H1 (cell line): ENCODE measurements around the gene TTC34. TPM values are rescaled to one million over a fixed set of nuclear protein-coding genes. Genes with fewer than 3 reads are reported as not detected.
A peak's percentile ranks its signal among the peaks of the same experiment; 100 is the strongest.

ENCODE experiments used
- CTCF ChIA-PET: fragments of 300-600 bp; sonication (Branson Sonifier 250); formaldehyde crosslinking; loops from one replicate; lab custom pipeline; 2021; ENCODE audit not compliant: partially characterized antibody; lab: Charles Lee
- POLR2A ChIA-PET: fragments of 300-600 bp; sonication (Branson Sonifier 250); formaldehyde crosslinking; loops from one replicate; lab custom pipeline; 2021; ENCODE audit warnings: inconsistent platforms; ENCODE audit not compliant: partially characterized antibody; lab: Charles Lee
- DNase-seq, 2 experiments: peaks; one replicate each; pipeline versions ENCODE4 v3.0.0 to v3.0.0-alpha.2; 2010 to 2022; ENCODE audit warnings: low spot score in 2 of 2, low read depth in 1 of 2, mixed read lengths in 1 of 2
- FAIRE-seq: peaks from 2 replicates; lab custom pipeline; 2011; peaks lifted over from hg19 to GRCh38; lab: Jason Lieb, UNC
- H2AFZ ChIP-seq: 2 replicates; pipeline ENCODE4 v1.8.1; 2012; ENCODE audit warnings: low read length, inconsistent platforms
- H2AK5ac ChIP-seq: 2 replicates; pipeline ENCODE4 v1.6.1; 2013; ENCODE audit warnings: low read depth, low read length
- H2BK120ac ChIP-seq: replicated peaks from 2 replicates; pipeline ENCODE3; 2013; ENCODE audit warnings: low read depth, low read length, inconsistent platforms
- H2BK12ac ChIP-seq: 2 replicates; pipeline ENCODE4 v1.6.1; 2013; ENCODE audit warnings: low read depth, low read length
- H2BK15ac ChIP-seq: 2 replicates; pipeline ENCODE4 v1.6.1; 2013; ENCODE audit warnings: low read length
- H2BK20ac ChIP-seq: 2 replicates; pipeline ENCODE4 v1.6.1; 2013; ENCODE audit warnings: low read length
- H2BK5ac ChIP-seq: 2 replicates; pipeline ENCODE4 v1.6.1; 2013; ENCODE audit warnings: low read depth, low read length
- H3K14ac ChIP-seq: 2 replicates; pipeline ENCODE4 v1.6.1; 2013; ENCODE audit warnings: inconsistent platforms; ENCODE audit not compliant: insufficient read length
- H3K18ac ChIP-seq: 2 replicates; pipeline ENCODE4 v1.6.1; 2013; ENCODE audit warnings: low read length; ENCODE audit errors: extremely low read depth
- H3K23ac ChIP-seq: 2 replicates; pipeline ENCODE4 v1.6.1; 2013; ENCODE audit warnings: inconsistent platforms; ENCODE audit not compliant: insufficient read length
- H3K23me2 ChIP-seq: 2 replicates; pipeline ENCODE4 v1.6.1; 2013; ENCODE audit warnings: low read depth, low read length
- H3K27ac ChIP-seq: 2 replicates; pipeline ENCODE4 v1.6.1; 2011; ENCODE audit warnings: low read depth, low read length, inconsistent platforms
- H3K27me3 ChIP-seq, 4 experiments: replicated peaks in 1 of 4; 1 replicate in 1 of 4; 2 replicates in 3 of 4; pipeline versions ENCODE4 v1.6.1 to v1.8.1; 2011 to 2013; ENCODE audit warnings: low read length in 3 of 4, mild to moderate bottlenecking in 3 of 4, inconsistent platforms in 2 of 4, mixed read lengths in 2 of 4, moderate library complexity in 1 of 4; ENCODE audit not compliant: control insufficient read depth in 3 of 4, insufficient read depth in 3 of 4; ENCODE audit errors: extremely low read depth in 1 of 4
- H3K36me3 ChIP-seq, 4 experiments: 2 replicates each; pipeline versions ENCODE4 v1.6.1 to v1.8.1; 2011 to 2013; ENCODE audit warnings: mild to moderate bottlenecking in 4 of 4, low read length in 3 of 4, moderate library complexity in 2 of 4, control low read depth in 1 of 4, inconsistent platforms in 1 of 4; ENCODE audit not compliant: insufficient read depth in 4 of 4, control insufficient read depth in 2 of 4
- H3K4ac ChIP-seq: replicated peaks from 2 replicates; pipeline ENCODE3; 2013; ENCODE audit warnings: low read length, low read depth, mixed read lengths, inconsistent platforms; ENCODE audit not compliant: insufficient read length
- H3K4me1 ChIP-seq, 4 experiments: replicated peaks in 1 of 4; 1 replicate in 1 of 4; 2 replicates in 3 of 4; pipeline versions ENCODE4 v1.6.1 to v1.8.1; 2011 to 2013; ENCODE audit warnings: low read length in 3 of 4, inconsistent platforms in 2 of 4, mixed read lengths in 1 of 4; ENCODE audit not compliant: insufficient read depth in 4 of 4, control insufficient read depth in 3 of 4
- H3K4me2 ChIP-seq, 2 experiments: 2 replicates each; pipeline versions ENCODE4 v1.6.1 to v1.8.1; 2011 to 2013; ENCODE audit warnings: low read depth in 2 of 2, low read length in 2 of 2, control low read depth in 1 of 2, inconsistent platforms in 1 of 2, mild to moderate bottlenecking in 1 of 2; ENCODE audit not compliant: insufficient read depth in 1 of 2
- H3K4me3 ChIP-seq, 4 experiments: fragments of 200-600, 300-600 bp in 1 of 4; sonication (generic), shearing (Covaris generic), sonication (Bioruptor Twin) in 1 of 4; 2 replicates each; pipeline versions ENCODE4 v1.5.1 to v1.8.1; 2011 to 2016; ENCODE audit warnings: low read length in 4 of 4, low read depth in 3 of 4, control low read depth in 2 of 4, inconsistent platforms in 2 of 4, mild to moderate bottlenecking in 2 of 4, mixed read lengths in 1 of 4, moderate library complexity in 1 of 4; ENCODE audit not compliant: insufficient read depth in 2 of 4; ENCODE audit errors: extremely low read depth in 1 of 4
- H3K56ac ChIP-seq: replicated peaks from 2 replicates; pipeline ENCODE3; 2013; ENCODE audit warnings: low read depth, mild to moderate bottlenecking, mixed read lengths, low read length, inconsistent platforms; ENCODE audit not compliant: insufficient read length
- H3K79me1 ChIP-seq: 2 replicates; pipeline ENCODE4 v1.6.1; 2013; ENCODE audit warnings: low read depth, low read length, control low read depth
- H3K79me2 ChIP-seq, 2 experiments: 2 replicates each; pipeline versions ENCODE4 v1.6.1 to v1.8.1; 2012 to 2013; ENCODE audit warnings: low read length in 2 of 2, mild to moderate bottlenecking in 2 of 2, inconsistent platforms in 1 of 2; ENCODE audit not compliant: insufficient read depth in 2 of 2, control insufficient read depth in 1 of 2
- H3K9ac ChIP-seq, 4 experiments: replicated peaks in 1 of 4; 1 replicate in 1 of 4; 2 replicates in 3 of 4; pipeline versions ENCODE4 v1.6.1 to v1.8.1; 2011 to 2013; ENCODE audit warnings: low read depth in 3 of 4, low read length in 3 of 4, control low read depth in 2 of 4, mild to moderate bottlenecking in 2 of 4, moderate library complexity in 2 of 4, inconsistent platforms in 1 of 4; ENCODE audit errors: extremely low read depth in 1 of 4
- H3K9me3 ChIP-seq, 2 experiments: 2 replicates each; pipeline versions ENCODE4 v1.6.1 to v1.8.1; 2012 to 2013; ENCODE audit warnings: mild to moderate bottlenecking in 2 of 2, moderate library complexity in 2 of 2, control low read depth in 1 of 2, inconsistent platforms in 1 of 2, low read depth in 1 of 2, low read length in 1 of 2, mixed read lengths in 1 of 2; ENCODE audit not compliant: insufficient read depth in 2 of 2
- H4K20me1 ChIP-seq, 2 experiments: replicated peaks in 1 of 2; 2 replicates each; pipeline versions ENCODE3 to v1.8.1; 2011 to 2013; ENCODE audit warnings: inconsistent platforms in 2 of 2, low read length in 2 of 2, mild to moderate bottlenecking in 1 of 2; ENCODE audit not compliant: insufficient read depth in 2 of 2, control insufficient read depth in 1 of 2
- H4K5ac ChIP-seq: 2 replicates; pipeline ENCODE4 v1.6.1; 2013; ENCODE audit warnings: low read length, low read depth, mixed read lengths, inconsistent platforms; ENCODE audit not compliant: insufficient read length
- H4K8ac ChIP-seq: 2 replicates; pipeline ENCODE4 v1.8.0; 2013; ENCODE audit warnings: mild to moderate bottlenecking, moderate library complexity, low read length, inconsistent platforms; ENCODE audit not compliant: insufficient read depth; ENCODE audit errors: extremely low read depth
- H4K91ac ChIP-seq: replicated peaks from 2 replicates; pipeline ENCODE3; 2013; ENCODE audit warnings: low read length, mixed read lengths, inconsistent platforms; ENCODE audit not compliant: insufficient read length
- BCL11A ChIP-seq, 2 experiments: IDR thresholded peaks; one replicate each; pipeline ENCODE4 v1.6.1; 2011; ENCODE audit warnings: low read depth in 2 of 2, low read length in 2 of 2, mild to moderate bottlenecking in 2 of 2
- CBX8 ChIP-seq: fragments of 300-800, 300-1000 bp; sonication (generic); IDR thresholded peaks from 2 replicates; pipeline ENCODE4 v1.7.1; 2016; ENCODE audit warnings: low read depth, low read length, borderline replicate concordance
- CTBP2 ChIP-seq: IDR thresholded peaks from 2 replicates; pipeline ENCODE4 v1.7.0; 2011; ENCODE audit warnings: borderline replicate concordance, mild to moderate bottlenecking, moderate library complexity, mixed read lengths, low read length; ENCODE audit not compliant: insufficient read depth, insufficient read length
- E2F6 ChIP-seq: IDR thresholded peaks from 2 replicates; pipeline ENCODE4 v1.6.1; 2012; ENCODE audit warnings: inconsistent platforms
- EGR1 ChIP-seq: IDR thresholded peaks from 2 replicates; pipeline ENCODE4 v1.6.1; 2011; ENCODE audit warnings: low read depth, low read length, borderline replicate concordance
- EZH2 ChIP-seq: fragments of 200-600 bp; sonication (generic); IDR thresholded peaks from 2 replicates; pipeline ENCODE4 v1.7.1; 2012; ENCODE audit warnings: low read depth, mild to moderate bottlenecking, moderate library complexity, low read length, inconsistent platforms; ENCODE audit not compliant: severe bottlenecking
- GTF2F1 ChIP-seq: IDR thresholded peaks from 2 replicates; pipeline ENCODE4 v1.6.1; 2012; ENCODE audit warnings: low read depth, low read length, improper control_type of control experiment, borderline replicate concordance
- POLR2AphosphoS5 ChIP-seq: IDR thresholded peaks from 2 replicates; pipeline ENCODE4 v1.6.1; 2011; ENCODE audit warnings: low read depth, low read length
- RBBP5 ChIP-seq: IDR thresholded peaks from 2 replicates; pipeline ENCODE4 v1.7.1; 2012; ENCODE audit warnings: low read depth, mild to moderate bottlenecking, inconsistent platforms, low read length, moderate library complexity, borderline replicate concordance
- SP4 ChIP-seq: IDR thresholded peaks from 2 replicates; pipeline ENCODE4 v1.6.1; 2012; ENCODE audit warnings: low read length, inconsistent platforms
- WGBS, 2 experiments: shearing (Covaris generic) in 1 of 2; methylation state at CpG; one replicate each; pipeline versions ENCODE4 v1.1.6 to v1.1.7; 2013 to 2015; ENCODE audit warnings: low lambda C conversion rate in 2 of 2, mixed read lengths in 2 of 2, inconsistent platforms in 1 of 2, low coverage in 1 of 2, missing lambda C conversion rate in 1 of 2; ENCODE audit not compliant: insufficient replicate concordance in 2 of 2, insufficient coverage in 1 of 2, insufficient read length in 1 of 2; ENCODE audit errors: extremely low coverage in 1 of 2, missing lambda C conversion rate in 1 of 2; 5-methylcytosine and 5-hydroxymethylcytosine counted together
- polyA plus RNA-seq, 7 experiments: library from polyadenylated mRNA; depleted of rRNA in 3 of 7; stranded (reverse) in 5 of 7; unstranded in 2 of 7; fragments of >200 nt in 5 of 7; fragments of 200-250 nt in 2 of 7; gene quantifications; 1 replicate in 5 of 7; 2 replicates in 1 of 7; 4 replicates in 1 of 7; pipeline versions ENCODE4 v1.2.1 to v1.2.3, GENCODE V29; 2011 to 2013; ENCODE audit warnings: missing spikeins in 2 of 7, mixed read lengths in 2 of 7
- total RNA-seq: library from RNA; stranded (reverse); fragmentation: NEBNext Ultra II Directional; extraction: Animal tissue kit (Norgen Biotek cat#: 25700); gene quantifications from 2 replicates; pipeline ENCODE4 v1.2.1, GENCODE V29; 2021

Gene TTC34
- total and polyA plus RNA-seq, 2 of the 8 experiments (the other 6 are each of a cell fraction or from before 2014, with no cell fraction given), result 0.23 to 0.50 TPM

GRCh38 chr1:2629627-2630497 lies 171.6 kb downstream of the TTC34 start:
- no peak overlapping the region for H4K5ac ChIP-seq
- DNase-seq, result no peak
- no peaks in the 10 kb centered on the region for H3K79me1 ChIP-seq
- no peak overlapping the region; the same call in 1 of the 2 replicates for H4K8ac ChIP-seq
- peak overlapping the region in 2 of 4 experiments; percentile 33 to 64; a peak in 2 of 8 replicates for H3K4me3 ChIP-seq
- H3K27me3 ChIP-seq, result peaks cover 22 to 52% (median 36%) of the 10 kb centered on the region in 4 experiments
- no peak overlapping the region for H3K14ac ChIP-seq
- H2BK20ac ChIP-seq, result 0 out of 2 replicates have a peak overlapping the region, but pooled peaks have one; percentile 0
- FAIRE-seq, result no peak
- H3K36me3 ChIP-seq, result no peaks in the 10 kb centered on the region
- H3K23ac ChIP-seq, result no peak overlapping the region
- no peak overlapping the region; a peak in 1 of 7 replicates for H3K9ac ChIP-seq
- POLR2A ChIA-PET, result interaction anchor here (0.9 kb wide), 1 partner anchor 217 kb away, joined by 3 read pairs; no protein-coding TSS in a partner anchor
- no peaks in the 10 kb centered on the region for H3K79me2 ChIP-seq
- H4K20me1 ChIP-seq, result peaks cover 0 to 11% of the 10 kb centered on the region in 2 experiments
- 0 out of 2 replicates have a peak overlapping the region, but pooled peaks have one; percentile 1 for H3K18ac ChIP-seq
- peak overlapping the region; percentile 99 for H3K4ac ChIP-seq
- peak overlapping the region; percentile 84; the same call in 1 of the 2 replicates for H2BK12ac ChIP-seq
- peaks cover 0 to 28% (median 18%) of the 10 kb centered on the region in 4 experiments; a peak in 6 of 7 replicates for H3K4me1 ChIP-seq
- H2BK15ac ChIP-seq, result peak overlapping the region; percentile 82
- CTCF ChIA-PET, result interaction anchor here (0.9 kb wide), 1 partner anchor 19 kb away, joined by 4 read pairs; no protein-coding TSS in a partner anchor
- H2BK120ac ChIP-seq, result peak overlapping the region; percentile 78
- 89% methylated on average over 23 of the region's 23 CpGs; no CpG with 5 or more reads in 1 of the 2 experiments for WGBS, 2 experiments
- H3K56ac ChIP-seq, result no peak overlapping the region
- H2BK5ac ChIP-seq, result peak overlapping the region; percentile 28; the same call in 1 of the 2 replicates
- peaks cover 0 to 4% of the 10 kb centered on the region in 2 experiments; a peak in 1 of 4 replicates for H3K9me3 ChIP-seq
- no peak overlapping the region for H2AFZ ChIP-seq
- H3K23me2 ChIP-seq, result peaks cover 6% of the 10 kb centered on the region
- peak overlapping the region; percentile 95 for H4K91ac ChIP-seq
- H2AK5ac ChIP-seq, result peak overlapping the region; percentile 76
- peak overlapping the region; percentile 66 to 84 for H3K4me2 ChIP-seq
- H3K27ac ChIP-seq, result no peak overlapping the region
- TF ChIP-seq CTBP2 (no peak), GTF2F1 (no peak), CBX8 (no peak), E2F6 (no peak), EZH2 (no peak), SP4 (no peak), POLR2AphosphoS5 (no peak), RBBP5 (no peak), BCL11A (IDR thresholded peaks at IDR 0.05; ENCODE audit: low read depth in 2 of 2, low read length in 2 of 2) (no peak), EGR1 (no peak)
